Uterus (tissue), 2 donors: ENCODE measurements around the gene EEF2K.

Source experiments
- POLR2A ChIP-seq, 2 donors: fragments of 450-650 bp; IDR thresholded peaks; one replicate each; pipeline ENCODE4 v1.6.1; 2016; ENCODE audit warnings: antibody characterized with exemption in 2 of 2, mild to moderate bottlenecking in 1 of 2, moderate library complexity in 1 of 2
- TF ChIP-seq, protein P1 (sequence below), 4 experiments: fragments of 200-600 bp in 2 of 4; fragments of 450-650 bp in 2 of 4; sonication (generic) in 2 of 4; IDR thresholded peaks; one replicate each; pipeline ENCODE4 v1.5.1; 2016 to 2019; ENCODE audit warnings: antibody characterized with exemption in 4 of 4, mild to moderate bottlenecking in 2 of 4, moderate library complexity in 1 of 4

DNA sequence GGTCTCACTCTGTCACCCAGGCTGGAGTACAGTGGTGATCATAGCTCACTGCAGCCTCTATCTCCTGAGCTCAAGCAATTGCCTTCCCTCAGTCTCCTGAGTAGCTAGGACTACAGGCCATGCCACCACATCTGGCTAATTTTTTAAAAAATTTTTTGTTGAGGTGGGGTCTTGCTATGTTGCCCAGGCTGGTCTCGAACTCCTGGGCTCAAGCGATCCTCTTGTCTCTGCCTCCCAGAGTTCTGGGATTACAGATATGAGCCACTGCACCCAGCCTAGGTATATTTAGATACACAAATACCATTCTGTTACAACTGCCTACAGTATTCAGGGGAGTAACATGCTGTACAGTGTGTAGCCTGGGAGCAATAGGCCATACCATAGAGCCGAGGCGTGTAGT lies 105.4 kb downstream of the EEF2K start:
- TF ChIP-seq, protein P1, sequence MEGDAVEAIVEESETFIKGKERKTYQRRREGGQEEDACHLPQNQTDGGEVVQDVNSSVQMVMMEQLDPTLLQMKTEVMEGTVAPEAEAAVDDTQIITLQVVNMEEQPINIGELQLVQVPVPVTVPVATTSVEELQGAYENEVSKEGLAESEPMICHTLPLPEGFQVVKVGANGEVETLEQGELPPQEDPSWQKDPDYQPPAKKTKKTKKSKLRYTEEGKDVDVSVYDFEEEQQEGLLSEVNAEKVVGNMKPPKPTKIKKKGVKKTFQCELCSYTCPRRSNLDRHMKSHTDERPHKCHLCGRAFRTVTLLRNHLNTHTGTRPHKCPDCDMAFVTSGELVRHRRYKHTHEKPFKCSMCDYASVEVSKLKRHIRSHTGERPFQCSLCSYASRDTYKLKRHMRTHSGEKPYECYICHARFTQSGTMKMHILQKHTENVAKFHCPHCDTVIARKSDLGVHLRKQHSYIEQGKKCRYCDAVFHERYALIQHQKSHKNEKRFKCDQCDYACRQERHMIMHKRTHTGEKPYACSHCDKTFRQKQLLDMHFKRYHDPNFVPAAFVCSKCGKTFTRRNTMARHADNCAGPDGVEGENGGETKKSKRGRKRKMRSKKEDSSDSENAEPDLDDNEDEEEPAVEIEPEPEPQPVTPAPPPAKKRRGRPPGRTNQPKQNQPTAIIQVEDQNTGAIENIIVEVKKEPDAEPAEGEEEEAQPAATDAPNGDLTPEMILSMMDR (IDR thresholded peaks at IDR 0.05): no peak
- no peak for TF ChIP-seq POLR2A (IDR thresholded peaks at IDR 0.05)
